22Rv1 (cell line): ENCODE results near the gene PLXNA2.
A peak's percentile ranks its signal among the peaks of the same experiment; 100 is the strongest.

ENCODE experiments used
- H3K27ac ChIP-seq: fragments of 450-650 bp; 2 replicates; pipeline ENCODE4 v1.5.1; 2017
- CTCF ChIP-seq: fragments of 450-650 bp; IDR thresholded peaks from 2 replicates; pipeline ENCODE4 v1.5.1; 2017; ENCODE audit warnings: mild to moderate bottlenecking
- ZFX ChIP-seq: fragments of 450-650 bp; IDR thresholded peaks from 2 replicates; pipeline ENCODE4 v1.6.1; 2017; ENCODE audit warnings: antibody characterized with exemption, borderline replicate concordance

PLXNA2 gene

DNA sequence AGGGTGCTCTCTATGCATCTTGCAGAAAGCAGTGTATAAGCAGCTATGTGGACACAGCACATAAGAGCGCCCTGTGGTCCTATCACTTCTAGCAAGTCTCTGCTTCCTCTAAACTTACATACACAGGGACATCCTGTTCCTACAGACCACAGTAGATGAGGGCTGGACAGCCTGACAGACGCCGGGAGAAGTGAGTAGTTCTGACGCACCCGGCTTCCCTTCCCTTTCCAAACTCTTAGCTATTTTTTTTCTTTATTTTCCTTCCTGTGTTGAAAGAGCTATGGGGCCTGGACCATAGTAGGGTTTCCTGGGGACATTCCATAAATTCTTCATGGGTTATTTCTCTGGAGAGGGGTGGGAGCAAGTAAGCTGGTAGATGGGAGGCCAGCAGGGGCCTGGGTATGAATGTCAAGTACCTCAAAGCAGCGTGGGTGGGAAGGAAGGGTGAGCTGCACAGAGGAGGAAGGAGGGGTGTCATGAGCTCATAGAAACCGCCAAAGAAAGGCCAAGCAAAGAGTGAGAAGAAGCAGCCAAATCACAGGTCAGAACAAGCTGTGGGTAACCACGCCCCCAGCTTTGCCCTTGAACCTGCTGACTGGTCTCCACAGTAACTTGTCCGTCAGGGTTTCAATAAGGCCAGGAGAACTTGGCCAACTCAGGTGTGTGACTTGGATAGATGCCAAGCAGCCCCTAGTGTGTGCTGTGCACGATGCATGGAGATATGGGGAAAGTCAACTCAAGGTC, 36.6 kb downstream of the PLXNA2 start:
- no peak overlapping the region for H3K27ac ChIP-seq
- no peak for TF ChIP-seq ZFX
- no peak for TF ChIP-seq CTCF

GRCh38 chr1:208206092-208206698, 38.0 kb downstream of the PLXNA2 start:
- TF ChIP-seq CTCF (no peak), ZFX (no peak)
- peak overlapping the region; percentile 1; the same call in 1 of the 2 replicates for H3K27ac ChIP-seq

DNA sequence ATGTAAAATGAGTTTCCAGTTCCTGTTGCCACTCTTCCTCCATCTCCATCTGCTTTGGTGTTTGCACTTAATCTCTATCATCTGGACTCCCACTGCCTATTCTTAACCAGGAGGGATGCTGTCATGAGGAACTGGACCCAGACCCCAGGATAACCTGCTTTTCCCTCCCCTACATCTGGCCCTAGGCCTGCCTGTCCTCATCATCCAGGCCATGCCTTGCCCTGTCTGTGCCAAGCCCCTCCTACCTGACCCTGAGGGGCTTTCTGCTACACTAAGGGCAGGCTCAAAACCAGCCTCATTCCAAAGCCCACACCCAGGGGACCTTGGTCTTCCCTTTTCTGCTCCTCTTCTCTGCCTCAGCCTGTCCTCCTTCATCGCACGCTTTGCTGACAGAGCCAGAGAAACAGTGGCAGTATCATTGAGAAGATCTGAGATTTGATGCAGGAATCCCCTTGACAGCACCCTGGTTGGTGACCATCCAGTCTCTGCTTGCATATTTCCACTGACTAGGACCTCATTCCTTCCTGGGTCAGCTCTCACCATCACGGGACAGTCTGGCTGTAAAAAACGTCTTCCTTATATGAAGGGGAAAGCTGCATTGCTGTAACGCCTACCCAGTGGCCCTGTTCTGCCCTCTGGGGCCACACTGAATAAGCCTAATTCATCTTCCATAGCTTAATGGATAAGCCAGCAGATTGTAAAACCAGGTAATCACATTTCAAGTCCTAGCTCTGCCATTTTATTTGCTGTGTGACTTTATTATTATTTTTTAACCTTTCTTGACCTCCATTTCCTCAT, 38.8 kb downstream of the PLXNA2 start:
- peak overlapping the region; percentile 1; the same call in 1 of the 2 replicates for H3K27ac ChIP-seq
- TF ChIP-seq CTCF (no peak), ZFX (no peak)

GRCh38 chr1:208204779-208205178, 39.4 kb downstream of the PLXNA2 start:
- H3K27ac ChIP-seq, result no peak overlapping the region
- TF ChIP-seq ZFX (no peak), CTCF (no peak)

DNA sequence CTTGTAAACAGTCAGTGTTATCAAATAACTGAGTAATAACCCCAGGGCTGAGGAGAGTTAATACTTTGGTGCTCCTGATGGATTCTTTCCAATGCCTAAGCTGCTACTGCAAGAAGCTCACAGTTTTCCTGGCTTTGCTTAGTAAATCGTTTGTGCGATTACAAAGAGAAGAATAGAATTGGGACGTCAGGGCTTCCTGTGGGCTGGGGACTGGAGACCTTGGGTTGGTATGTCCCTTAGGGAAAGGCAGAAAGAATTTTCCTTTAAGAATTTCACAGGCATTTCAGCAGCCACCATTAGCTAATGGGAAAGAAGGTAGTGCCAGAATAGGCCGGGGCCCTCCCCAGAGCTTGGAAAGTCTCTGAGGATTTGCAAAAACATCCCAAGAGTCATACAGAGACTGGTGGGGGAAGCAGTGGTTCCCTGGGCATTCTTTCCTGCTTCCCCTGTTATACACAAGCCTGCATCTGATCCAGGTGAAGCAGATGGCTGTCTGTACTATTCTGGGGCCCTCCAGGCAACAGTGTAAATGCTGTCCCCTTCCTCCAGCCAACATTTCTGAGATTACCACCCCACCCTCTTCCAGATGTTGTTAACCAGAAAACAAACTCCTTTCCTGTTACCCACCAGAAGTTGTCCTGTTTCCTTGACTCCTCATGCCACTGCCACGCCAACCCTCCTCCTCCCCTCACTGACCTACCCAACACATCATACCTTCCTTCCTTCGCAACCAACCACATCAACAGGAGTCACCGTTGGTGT, 40.2 kb downstream of the PLXNA2 start:
- TF ChIP-seq CTCF (no peak), ZFX (no peak)
- H3K27ac ChIP-seq, result peak overlapping the region; percentile 85

DNA sequence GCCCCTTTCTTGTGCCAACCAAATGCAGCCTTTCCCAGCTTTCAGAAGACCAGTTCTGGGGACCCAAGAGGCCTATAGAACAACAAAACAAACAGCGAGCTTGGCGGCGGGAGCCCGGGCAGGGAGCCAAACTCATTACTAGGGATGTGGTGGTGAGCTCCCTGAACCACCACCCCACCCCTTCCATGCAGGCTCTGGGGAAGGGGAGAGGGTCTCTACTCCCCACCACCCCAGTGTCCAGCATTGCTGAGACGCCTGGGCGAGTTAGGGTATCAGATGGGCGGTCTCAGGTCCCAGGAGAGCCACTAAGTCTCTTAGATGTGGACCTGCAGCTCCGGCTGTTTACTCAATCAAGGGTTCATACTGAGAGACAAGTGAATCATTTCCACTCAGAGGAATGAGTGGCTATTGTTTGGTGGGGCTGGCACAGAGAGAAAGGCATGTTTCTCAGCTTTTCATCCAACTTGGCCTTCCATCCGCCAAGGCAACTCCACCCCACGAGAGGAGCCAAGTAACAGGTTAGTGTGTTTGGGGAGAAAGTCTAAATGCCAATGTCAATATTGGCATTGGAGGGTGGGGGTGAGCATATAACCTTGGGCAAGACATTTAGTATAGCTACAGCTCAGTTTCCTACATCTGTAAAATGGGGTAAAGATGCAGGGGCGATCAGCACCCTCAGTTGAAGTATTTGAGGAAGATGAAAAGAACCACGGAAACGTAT, 40.9 kb downstream of the PLXNA2 start:
- no peak for TF ChIP-seq CTCF
- TF ChIP-seq ZFX, result no peak
- H3K27ac ChIP-seq, result peak overlapping the region; percentile 85
